DMS153 treated with DMSO at 0.1 percent for 48 hours (cell line): ENCODE data around the gene ALPL.
A peak's percentile ranks its signal among the peaks of the same experiment; 100 is the strongest.
"Not testable (repeated sequence)": the region's sequence is repeated elsewhere in the genome, so short reads cannot be mapped to it uniquely, and the experiment has no call there.

Experiments used
- DNase-seq: peaks from one replicate; lab custom pipeline; 2025; ENCODE audit not compliant: unreplicated experiment; lab: John Stamatoyannopoulos, UW

ALPL gene

DNA sequence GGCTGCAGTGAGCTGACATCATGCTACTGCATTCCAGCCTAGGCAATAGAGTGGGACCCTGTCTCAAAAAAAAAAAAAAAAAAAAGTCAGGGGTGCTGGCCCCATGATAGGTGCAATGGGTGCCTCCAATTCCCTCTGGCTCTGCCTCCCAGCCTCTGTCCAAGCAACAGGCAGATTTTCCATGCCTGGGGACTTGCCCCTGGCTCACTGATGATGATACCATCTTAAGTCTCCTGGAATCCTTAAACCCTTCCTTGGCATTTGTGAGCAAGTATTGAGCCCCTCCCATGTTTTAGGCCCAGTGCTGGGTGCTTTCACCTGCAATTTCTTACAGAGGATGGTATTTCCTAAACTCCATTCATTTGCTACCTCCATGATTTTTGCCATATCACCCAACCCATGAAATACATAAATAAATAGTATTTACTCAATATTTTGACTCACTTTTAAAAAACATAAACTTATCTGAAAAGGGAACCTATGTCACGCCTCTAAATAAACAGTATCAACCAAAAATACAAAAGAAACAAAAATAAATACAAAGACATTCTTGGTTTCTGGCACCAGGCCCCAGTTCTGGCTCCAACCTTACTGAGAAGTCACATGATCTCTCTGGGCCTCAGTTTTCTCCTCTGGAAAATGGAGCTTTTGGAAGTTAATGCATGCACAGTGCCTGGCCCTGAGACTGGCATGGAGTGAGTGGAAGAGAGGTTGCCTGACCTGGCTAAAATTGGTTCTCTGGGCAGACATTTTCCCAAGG is 1.5 kb upstream of the ALPL start:
- no peak for DNase-seq

DNA sequence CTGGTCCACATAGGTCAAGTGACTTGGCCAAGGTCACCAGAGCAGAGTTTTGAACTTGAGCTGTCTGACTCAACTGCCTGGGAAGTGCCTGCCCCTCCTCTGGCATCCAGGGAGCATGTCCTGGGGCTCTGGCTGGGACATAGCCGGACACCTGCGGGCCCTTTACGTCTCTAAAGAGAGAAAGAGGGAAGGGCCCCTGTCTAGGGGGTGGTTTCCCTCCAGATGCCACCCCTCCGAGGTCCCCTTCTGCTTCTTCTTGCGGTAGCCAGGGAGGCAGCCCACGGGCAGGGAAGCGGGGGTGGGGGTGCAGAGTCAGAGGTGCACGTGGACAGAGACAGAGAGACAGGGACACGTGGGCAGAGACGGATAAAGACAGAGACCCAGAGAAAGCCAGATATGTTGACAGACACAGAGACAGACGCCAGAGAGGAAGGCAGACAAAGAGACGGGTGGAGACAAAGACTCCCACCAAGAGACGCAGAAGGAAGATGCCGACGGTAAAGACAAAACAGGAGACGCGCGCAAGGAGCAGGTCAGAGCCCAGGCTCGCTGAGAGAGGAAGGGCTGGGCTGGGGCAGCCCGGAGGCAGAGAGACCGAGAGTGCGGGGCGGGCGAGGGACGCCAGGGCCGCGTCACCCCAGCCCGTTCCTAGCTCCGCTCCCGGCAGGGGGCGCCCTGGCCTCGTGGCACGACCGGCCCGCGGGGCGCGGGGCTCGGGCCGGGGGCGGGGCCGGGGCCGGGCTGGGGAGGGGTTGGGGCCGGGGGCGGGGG is 458 bp upstream of the ALPL start:
- peak; percentile 20 for DNase-seq

DNA sequence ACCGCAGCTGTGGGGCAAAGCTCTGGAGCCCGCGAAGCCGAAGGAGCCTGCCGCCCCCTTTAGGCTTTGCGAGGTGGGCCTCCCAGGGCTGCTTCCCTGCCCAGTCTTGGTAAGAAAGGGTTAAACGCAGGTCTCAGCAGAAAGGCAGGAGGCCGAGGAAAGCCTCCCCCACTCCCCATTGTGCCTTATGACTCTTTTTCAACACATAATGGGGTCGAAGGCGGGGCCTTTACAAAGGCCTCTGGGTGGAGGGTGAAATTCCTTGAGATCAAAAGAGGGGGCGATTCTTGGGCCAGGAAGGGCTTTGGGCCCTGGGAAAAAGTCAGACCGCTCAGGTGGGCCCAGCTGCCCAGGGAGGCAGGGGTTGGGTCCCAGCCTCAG is 880 bp downstream of the ALPL start:
- DNase-seq: no peak

DNA sequence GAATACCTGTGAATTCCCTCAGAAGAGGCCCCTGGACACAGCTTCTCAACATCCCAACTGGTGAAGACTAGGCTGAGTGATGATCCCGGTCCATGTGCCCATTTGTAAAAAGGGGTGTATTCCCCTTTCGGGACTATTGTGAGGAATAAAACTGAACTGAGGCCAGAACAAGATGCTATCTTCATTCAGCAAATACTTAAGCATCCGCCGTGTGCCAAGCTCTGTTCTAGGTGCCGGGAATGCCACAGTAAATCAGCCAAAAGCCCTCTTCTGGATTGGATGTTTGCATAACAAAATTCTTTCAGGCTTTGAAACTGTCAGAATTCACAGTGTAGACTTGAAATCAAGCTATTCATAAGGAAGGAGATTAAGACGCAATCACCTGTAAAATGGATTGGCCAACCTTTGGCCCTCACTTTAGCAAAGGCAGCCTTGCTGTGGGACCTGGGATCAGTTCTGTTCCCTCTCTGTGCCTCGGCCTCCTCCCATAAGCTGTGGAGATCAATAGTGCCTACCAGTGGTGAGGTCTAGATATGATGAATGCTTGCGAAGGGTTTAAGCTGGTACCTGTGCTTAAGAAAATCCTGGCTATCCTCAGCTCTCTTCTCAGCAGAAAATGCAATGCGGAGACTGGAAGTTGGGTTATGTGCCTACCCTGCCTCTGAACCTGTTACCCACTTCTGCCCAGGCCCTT is 1.8 kb downstream of the ALPL start:
- DNase-seq: no peak

DNA sequence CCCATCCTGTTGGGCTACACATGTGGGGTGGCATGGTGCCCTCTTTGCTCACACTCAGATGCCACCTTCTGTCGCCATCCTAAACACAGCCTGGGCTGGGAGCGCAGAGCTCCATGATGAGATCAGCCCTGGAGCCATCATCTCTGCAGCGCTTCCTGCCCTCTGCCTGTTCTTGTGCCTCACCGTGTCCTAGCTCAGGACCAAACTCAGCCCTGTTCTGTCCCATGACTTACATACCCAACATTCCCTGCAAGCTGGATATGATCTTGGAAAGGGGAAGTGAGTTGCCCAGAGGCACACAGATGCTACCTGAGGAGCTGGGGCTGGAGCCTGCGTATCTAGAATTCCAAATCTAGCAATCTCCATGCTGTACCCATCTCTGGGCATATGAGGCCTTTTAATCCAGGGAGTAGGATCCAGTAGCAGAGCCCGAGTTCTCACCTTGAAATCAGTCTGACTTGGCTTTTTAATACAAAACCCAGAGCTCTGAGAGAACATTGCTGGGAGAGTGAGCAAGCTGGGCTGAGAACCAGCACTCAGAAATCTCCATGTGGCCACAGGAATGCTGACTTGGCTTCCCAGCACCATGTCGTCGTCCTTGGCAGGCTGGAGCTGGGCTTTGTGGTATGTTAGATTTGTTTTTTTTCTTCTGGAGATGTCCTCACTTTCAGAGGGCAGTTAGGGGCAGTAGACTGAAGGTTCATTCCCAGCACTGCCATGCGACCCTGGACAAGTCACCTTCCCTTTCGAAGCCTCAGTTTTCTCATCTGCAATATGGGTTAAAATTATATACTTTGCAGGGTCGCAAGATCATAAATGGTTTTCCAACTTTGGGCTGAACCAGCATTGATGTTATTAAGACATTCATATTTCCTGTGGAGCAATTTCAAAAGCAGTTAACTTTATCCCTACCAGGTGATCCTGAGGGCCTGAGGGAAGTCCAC is 2.6 kb downstream of the ALPL start:
- DNase-seq: no peak

DNA sequence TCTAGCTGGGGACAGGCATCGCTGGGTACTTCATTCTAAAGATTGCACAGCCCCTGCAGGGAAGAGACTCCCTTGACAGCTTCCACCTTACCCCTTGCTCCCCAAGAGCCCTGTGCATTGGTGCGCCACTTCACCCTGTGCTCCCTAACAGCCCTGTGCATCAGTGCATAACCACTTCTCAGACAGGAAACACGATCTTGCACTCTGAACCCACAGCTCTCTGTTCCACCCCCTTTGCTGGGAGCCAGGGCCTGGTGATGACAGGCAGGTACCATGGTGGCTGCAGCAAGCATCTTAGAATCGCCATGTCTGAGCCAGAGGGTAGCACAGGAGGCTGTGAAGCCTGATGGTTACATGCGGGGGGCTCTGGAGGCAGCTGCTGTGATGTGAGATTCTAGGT is 5.0 kb downstream of the ALPL start:
- DNase-seq: no peak

DNA sequence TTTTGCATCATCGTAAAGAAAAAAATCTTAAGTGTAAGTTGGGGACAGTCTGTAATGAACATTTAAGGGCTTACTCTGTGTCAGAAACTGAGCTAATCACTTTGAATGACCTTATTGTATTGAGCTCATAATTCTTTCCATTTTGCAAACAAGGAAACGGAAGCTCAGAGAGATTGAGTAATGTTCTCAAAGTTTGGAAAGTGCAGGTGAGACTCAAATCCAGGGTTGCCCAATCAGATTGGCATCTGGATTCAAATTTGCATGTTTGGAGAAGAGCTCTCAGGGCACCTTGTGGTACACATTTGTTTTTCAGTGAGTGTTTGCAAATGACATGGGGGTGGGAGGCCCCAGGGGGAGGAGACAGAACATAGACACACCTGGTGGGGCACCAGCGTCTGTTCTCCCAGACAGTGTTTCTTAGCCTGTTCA is 8.0 kb downstream of the ALPL start:
- no peak for DNase-seq

DNA sequence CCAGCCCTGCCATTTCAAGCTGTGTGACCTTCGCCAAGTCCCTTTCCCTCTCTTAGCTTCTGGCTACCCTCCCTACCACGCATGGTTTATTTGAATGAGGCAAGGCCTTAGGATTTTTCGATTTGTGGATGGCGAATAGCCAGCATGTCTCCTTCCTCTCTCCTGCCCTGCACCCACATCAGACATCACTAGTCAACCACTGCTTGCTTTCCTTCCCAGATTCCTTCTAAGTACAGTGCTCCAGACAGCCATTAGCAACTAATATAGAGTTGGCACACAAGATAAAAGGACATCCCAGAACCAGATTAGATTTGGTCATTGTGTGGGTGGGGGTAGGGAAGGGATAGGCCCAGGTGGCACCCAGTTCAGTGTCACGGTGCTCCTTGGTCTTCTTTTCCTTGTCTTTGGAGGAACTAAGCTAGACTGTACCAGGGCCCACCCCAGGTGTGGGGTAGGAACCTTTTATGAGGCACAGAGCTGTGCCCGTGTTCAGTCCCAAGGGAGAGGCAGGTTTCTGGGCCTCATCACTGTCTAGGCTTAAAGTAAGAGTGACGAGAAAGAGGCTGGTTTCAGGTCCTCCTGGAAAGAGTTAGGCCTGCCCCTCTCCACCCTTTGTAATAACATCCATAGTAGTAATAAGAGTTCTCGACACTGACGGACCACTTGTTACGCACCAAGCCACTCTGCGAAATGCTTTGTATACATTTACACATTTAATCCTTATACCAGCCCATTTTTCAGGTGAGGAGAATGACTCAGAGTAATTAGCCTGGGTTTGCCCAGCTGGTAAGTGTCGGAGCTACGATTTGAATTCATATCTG is 8.6 kb downstream of the ALPL start:
- no peak for DNase-seq

DNA sequence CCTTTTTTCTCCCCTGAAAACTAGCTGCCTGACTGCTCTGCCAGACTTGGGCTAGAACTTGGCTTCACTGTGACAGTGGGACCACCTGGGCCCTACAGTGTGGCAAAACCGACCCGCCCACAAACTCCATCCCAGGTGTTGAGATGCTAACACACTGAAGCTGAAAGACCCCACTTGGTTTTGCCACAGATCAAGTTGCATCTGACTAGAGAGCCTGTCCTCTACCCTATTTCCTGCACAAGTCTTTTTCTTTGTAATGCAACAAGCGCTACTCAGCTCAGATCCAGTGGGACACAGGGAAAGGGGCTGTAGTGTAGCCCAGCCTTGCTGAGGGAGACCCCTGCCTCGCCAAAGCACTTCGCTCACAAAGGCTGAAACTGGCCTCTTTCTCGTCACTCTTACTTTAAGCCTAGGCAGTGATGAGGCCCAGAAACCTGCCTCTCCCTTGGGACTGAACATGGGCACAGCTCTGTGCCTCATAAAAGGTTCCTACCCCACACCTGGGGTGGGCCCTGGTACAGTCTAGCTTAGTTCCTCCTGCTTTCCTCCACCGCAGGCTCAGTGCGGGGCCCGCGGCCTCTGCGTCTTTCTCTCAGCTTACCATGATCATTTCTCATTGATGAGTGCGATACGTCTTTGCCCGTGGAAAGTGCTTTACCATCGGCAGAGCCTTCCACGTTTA is 9.7 kb downstream of the ALPL start:
- DNase-seq: no peak

DNA sequence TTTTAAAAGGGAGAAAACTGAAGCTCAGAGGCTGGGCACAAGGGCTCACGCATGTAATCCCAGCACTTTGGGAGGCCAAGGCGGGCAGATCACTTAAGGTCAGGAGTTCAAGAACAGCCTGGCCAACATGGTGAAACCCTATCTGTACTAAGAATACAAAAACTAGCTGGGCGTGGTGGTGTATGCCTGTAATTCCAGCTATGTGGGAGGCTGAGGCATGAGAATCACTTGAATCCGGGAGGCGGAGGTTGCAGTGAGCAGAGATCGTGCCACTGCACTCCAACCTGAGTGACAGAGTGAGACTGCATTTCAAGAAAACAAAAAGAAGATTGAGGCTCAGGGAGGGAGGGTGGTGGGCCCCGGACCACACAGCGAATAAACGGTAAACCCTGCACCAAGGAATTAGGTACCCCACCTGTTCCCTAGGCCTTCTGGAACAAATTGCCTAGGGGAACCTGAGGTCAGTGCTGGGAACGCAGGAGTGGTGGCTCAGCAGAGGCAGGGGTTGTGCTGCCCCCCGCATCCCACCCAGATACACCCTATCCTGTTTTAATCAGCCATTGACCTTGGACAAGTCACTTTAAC is 10.4 kb downstream of the ALPL start:
- not testable (repeated sequence) for DNase-seq

DNA sequence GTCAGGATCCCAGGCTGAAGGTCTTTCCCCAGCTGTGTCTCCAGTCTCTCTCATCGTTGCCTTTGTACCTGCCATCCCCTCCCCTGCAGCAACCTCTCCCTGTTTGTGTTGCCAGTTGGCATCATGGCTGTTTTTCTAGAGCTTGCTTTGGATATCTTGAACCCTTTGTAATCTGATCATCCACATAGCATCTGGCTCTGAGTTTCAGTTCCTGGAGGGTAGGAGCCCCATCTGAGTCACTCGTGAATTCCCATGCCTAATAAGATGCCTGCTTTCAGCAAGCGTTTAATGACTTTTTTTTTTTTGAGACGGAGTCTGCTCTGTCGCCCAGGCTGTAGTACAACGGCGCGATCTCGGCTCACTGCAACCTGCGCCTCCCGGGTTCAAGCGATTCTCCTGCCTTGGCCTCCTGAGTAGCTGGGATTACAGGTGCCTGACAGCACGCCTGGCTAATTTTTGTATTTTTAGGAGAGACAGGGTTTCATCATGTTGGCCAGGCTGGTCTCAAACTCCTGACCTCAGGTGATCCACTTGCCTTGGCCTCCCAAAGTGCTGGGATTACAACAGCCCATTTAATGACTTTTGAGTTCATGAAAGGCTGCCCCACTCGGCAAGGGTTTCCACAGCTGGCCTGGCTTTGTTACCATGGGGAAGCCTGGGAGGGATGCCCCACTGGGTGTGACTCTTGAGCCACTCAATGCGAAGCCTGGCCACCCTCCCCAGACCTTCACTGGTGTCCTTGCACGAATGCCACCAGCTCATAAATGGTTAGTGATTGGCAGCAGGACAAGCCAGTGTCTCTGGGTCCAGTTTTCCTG is 11.9 kb downstream of the ALPL start:
- DNase-seq: no peak

DNA sequence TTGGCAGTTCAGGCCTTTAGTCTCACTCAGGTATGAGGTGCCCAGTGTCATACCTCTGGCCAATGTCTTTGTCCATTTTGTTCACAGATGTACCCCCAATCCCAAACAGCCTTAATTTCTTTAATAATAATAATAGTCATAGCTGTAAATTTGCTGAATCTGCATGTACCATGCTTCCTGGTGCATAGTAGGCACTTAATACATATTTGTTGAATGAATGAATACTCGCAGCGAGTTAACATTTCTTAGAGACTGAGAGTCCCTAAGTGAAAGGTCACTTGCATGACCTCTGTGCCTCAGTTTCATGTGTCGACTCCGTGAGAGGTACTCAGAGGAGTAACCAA is 12.5 kb downstream of the ALPL start:
- no peak for DNase-seq

DNA sequence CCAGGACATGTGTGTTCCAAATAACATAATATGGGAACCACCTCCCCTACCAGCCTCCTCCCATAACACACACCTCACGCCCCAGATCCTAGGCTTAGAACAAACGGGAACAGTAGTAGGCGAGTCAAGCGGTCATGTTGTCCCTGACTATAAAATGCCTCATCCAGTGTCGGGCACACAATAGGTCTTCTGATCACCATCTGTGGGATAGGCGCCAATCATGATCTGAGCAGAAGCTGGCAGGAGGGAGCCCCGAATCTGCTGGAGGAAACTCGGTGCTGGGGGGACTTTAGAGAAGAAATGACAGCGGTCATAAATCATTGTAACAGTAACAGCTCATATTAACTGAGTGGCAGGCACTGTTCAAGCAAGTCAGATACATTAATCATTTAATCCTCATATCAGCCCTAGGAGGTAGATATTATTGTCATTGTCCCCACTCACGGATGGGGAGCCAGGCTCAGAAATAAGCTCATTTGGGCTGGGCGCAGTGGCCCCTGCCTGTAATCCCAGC is 13.4 kb downstream of the ALPL start:
- no peak for DNase-seq

DNA sequence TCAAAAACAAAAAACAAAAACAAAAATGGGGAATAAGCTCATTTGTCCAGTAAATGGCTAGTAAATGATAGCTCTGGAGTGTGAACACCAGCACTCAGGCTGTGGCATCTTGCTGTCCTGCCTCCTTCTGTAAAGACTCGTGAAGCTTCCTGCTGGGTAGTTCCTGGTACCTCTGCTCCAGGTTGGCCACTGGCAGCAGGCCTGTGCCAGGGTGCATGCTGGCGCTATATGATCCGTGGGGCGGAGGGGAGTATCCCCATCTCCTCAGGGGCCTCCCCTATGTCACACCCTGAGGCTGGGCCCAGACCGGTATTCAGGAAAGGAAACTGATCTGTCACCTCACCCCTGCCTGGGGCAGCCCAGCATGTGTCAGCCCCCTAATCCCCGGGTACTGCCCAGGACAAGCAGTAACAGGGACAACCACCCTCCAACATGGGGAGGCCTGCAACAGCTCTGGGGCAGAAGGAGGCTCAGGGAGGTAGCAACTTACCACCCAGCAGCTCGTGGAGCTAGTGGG is 14.1 kb downstream of the ALPL start:
- no peak for DNase-seq

DNA sequence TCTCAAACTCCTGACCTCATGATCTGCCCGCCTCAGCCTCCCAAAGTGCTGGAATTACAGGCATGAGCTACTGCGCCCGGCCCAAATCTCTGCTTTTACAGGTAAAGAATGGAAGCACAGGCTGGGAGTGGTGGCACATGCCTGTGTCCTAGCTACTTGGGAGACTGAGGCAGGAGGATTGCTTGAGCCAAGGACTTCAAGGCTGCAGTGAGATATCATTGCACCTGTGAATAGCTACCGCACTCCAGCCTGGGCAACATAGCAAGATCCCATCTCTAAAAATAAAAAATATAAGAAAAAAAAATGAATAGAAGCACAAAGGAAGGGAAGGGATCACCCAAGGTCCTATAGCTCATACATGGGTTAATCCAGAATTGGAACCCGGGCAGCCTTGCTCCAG is 15.0 kb downstream of the ALPL start:
- no peak for DNase-seq

DNA sequence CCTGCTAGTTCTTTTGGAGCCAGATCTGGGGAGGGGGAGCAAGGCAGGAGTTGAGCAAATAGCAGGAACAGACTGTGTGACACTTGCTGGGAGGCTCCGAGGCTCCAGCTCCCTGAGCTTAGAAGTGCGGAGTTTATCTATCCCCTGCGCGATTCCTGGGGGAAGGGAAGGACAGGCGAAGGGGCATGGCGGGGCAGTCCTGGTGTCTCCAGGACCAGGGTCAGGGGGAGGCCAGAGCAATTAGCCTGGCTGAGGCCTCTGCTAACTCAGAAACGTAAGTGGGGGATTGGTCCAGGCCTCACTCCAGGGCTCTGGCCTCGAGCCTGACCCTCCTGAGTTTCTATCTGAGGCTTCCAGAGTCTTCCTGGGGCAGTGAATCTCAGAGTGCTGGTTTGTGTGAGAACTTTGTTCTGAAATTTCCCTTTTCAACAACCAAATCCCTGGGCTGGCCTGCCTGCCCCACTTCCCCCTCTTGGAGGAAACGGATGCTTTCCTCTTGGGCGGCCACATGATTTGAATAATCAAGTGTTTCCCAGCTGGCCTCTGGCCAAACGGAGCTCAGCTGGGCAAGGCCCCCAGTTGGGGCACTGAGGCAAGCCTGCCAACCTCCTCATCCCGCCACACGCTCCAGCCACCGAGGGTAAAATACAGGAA is 15.6 kb downstream of the ALPL start:
- DNase-seq: no peak

DNA sequence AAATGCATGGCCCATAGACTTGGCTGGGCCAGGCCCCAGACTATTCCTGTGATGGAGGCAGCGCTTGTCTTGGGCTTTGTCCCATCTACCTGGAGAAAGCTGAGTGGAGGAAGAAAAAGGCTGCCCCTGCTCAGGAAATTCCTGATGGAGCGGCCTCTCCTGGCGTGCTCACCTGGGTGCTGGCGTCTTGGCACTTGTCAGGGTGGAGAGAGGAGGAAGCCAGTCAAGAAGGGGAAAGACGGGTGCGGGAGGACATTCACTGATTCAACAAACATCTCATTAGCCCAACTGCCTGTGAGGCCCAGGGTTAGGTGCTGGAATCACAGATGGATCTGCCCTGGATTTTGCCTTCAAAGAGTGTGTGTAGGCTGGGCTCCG is 16.1 kb downstream of the ALPL start:
- DNase-seq: no peak

DNA sequence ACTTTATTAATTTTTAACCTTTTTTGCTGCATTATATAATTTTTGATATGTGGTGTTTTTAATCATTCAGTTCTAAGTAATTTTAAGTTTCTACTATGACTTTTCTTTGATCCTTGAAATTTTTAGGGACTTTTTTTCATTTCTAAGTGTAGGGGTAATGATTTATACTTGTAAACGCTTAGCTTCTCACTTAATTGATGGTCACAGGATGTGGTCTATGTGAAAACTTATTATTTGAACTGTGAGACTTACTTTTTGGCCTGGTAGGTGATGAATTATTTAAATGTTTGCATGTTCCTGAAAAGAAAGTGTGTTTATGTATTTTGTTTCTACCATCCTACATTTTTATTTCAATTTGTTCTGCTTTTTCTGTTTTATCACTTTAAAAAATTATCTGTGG is 17.2 kb downstream of the ALPL start:
- no peak for DNase-seq
